Left lung (tissue), 14 donors: ENCODE measurements around the gene DDX39A. TPM values are rescaled to one million over a fixed set of nuclear protein-coding genes. Genes with fewer than 3 reads are reported as not detected.
"Not testable (repeated sequence)": the region's sequence is repeated elsewhere in the genome, so short reads cannot be mapped to it uniquely, and the experiment has no call there.

ENCODE experiments used
- ATAC-seq: fragments of 200-7000 bp; cut with Tn5 transposase; one replicate; pipeline ENCODE4 v1.9.1; 2020; ENCODE audit warnings: moderate library complexity
- DNase-seq, 4 donors: peaks; one replicate each; pipeline ENCODE4 v3.0.0-alpha.2; 2013 to 2020
- H3K27ac ChIP-seq, 2 donors: fragments of 200-600 bp; sonication (generic) in 1 of 2; one replicate each; pipeline versions ENCODE4 v1.5.0 to v1.8.0; 2020 to 2021
- H3K27me3 ChIP-seq, 2 donors: fragments of 200-600 bp; sonication (generic) in 1 of 2; one replicate each; pipeline versions ENCODE4 v1.5.0 to v1.8.0; 2020 to 2021
- H3K36me3 ChIP-seq, 2 donors: fragments of 200-600 bp; sonication (generic) in 1 of 2; one replicate each; pipeline versions ENCODE4 v1.5.0 to v1.8.0; 2020 to 2021
- H3K4me1 ChIP-seq, 2 donors: fragments of 200-600 bp; one replicate each; pipeline ENCODE4 v1.8.0; 2021
- H3K4me3 ChIP-seq, 2 donors: fragments of 200-600 bp; sonication (generic) in 1 of 2; one replicate each; pipeline versions ENCODE4 v1.5.0 to v1.8.0; 2020 to 2021; ENCODE audit warnings: mild to moderate bottlenecking in 1 of 2
- H3K9me3 ChIP-seq, 2 donors: fragments of 200-600 bp; sonication (generic) in 1 of 2; one replicate each; pipeline versions ENCODE4 v1.5.0 to v1.8.0; 2020 to 2021
- intact Hi-C, 2 donors: fragments of 100-400 bp; cut with DNase I; formaldehyde crosslinking; loops; one replicate each; pipeline versions ENCODE4 v1.11.2 to v1.14.2; 2022
- long read RNA-seq, 12 donors: library from polyadenylated mRNA in 2 of 12; unstranded in 2 of 12; transcript quantifications; one replicate each; pipeline ENCODE4 v2.0.0 and lab custom pipeline, GENCODE V29; 2019 to 2026
- polyA plus RNA-seq, 6 donors: library from polyadenylated mRNA; unstranded; fragments of 120-200 nt; gene quantifications; one replicate each; pipeline ENCODE4 v1.2.1, GENCODE V29; 2013; ENCODE audit not compliant: insufficient read length in 6 of 6
- total RNA-seq, 2 donors: library from RNA; stranded (reverse); fragmentation: NEBNext Ultra II Directional; extraction: Animal tissue kit (Norgen Biotek cat#: 25700); gene quantifications; one replicate each; pipeline ENCODE4 v1.2.1, GENCODE V29; 2021
- TF ChIP-seq, protein P1 (sequence below), 2 donors: fragments of 200-600 bp; sonication (generic) in 1 of 2; IDR thresholded peaks; one replicate each; pipeline versions ENCODE4 v1.5.0 to v1.8.0; 2021; ENCODE audit warnings: antibody characterized with exemption in 2 of 2
- donor health status: DM: no; HTN: yes; CAD: no.
- donor health status: DM: no; HTN: no; CAD: no.

DDX39A gene
- 10 to 100 TPM; 42.5 to 90.1 TPM for total RNA-seq
- polyA plus RNA-seq: 10 to 100 TPM; 45.7 to 57.5 (median 49.9) TPM
- long read RNA-seq, donor 1, transcript DDX39A-201 (11 exons, 1,471 nt): major isoform, 16 of 31 reads
- long read RNA-seq, donor 1, partial matches to known transcripts: 0 of 31 reads
- long read RNA-seq, donor 1, other reads (novel, unspliced or antisense): 5 of 31 reads
- long read RNA-seq, donor 2, transcript DDX39A-201 (11 exons, 1,471 nt): major isoform, 18 of 24 reads
- long read RNA-seq, donor 2, partial matches to known transcripts: 0 of 24 reads
- long read RNA-seq, donor 2, other reads (novel, unspliced or antisense): 0 of 24 reads
- long read RNA-seq, donor 3, transcript DDX39A-201 (11 exons, 1,471 nt): major isoform, 15 of 17 reads
- long read RNA-seq, donor 3, partial matches to known transcripts: 0 of 17 reads
- long read RNA-seq, donor 3, other reads (novel, unspliced or antisense): 0 of 17 reads
- long read RNA-seq, donor 4, transcript DDX39A-201 (11 exons, 1,471 nt): major isoform, 36 of 57 reads
- long read RNA-seq, donor 4, partial matches to known transcripts: 3 of 57 reads
- long read RNA-seq, donor 4, other reads (novel, unspliced or antisense): 16 of 57 reads
- long read RNA-seq, donor 5, transcript DDX39A-201 (11 exons, 1,471 nt): major isoform, 12 of 24 reads
- long read RNA-seq, donor 5, transcript DDX39A-212 (4 exons, 988 nt): minor isoform, 5 of 24 reads
- long read RNA-seq, donor 5, partial matches to known transcripts: 5 of 24 reads
- long read RNA-seq, donor 5, other reads (novel, unspliced or antisense): 0 of 24 reads
- long read RNA-seq, donor 6, transcript DDX39A-201 (11 exons, 1,471 nt): major isoform, 14 of 15 reads
- long read RNA-seq, donor 6, partial matches to known transcripts: 0 of 15 reads
- long read RNA-seq, donor 6, other reads (novel, unspliced or antisense): 0 of 15 reads
- long read RNA-seq, donor 7, transcript DDX39A-201 (11 exons, 1,471 nt): major isoform, 6 of 24 reads
- long read RNA-seq, donor 7, partial matches to known transcripts: 12 of 24 reads
- long read RNA-seq, donor 7, other reads (novel, unspliced or antisense): 0 of 24 reads
- long read RNA-seq, donor 8, transcript DDX39A-206 (4 exons, 1,813 nt): minor isoform, 5 of 23 reads
- long read RNA-seq, donor 8, transcript DDX39A-201 (11 exons, 1,471 nt): major isoform, 7 of 23 reads
- long read RNA-seq, donor 8, partial matches to known transcripts: 9 of 23 reads
- long read RNA-seq, donor 8, other reads (novel, unspliced or antisense): 0 of 23 reads
- long read RNA-seq, donor 9: 0 reads
- long read RNA-seq, donor 10, transcript DDX39A-201 (11 exons, 1,471 nt): major isoform, 204 of 266 reads
- long read RNA-seq, donor 10, partial matches to known transcripts: 9 of 266 reads
- long read RNA-seq, donor 10, other reads (novel, unspliced or antisense): 52 of 266 reads
- long read RNA-seq, donor 11: 0 reads
- long read RNA-seq, donor 12, transcript DDX39A-201 (11 exons, 1,471 nt): major isoform, 14 of 18 reads
- long read RNA-seq, donor 12, partial matches to known transcripts: 0 of 18 reads
- long read RNA-seq, donor 12, other reads (novel, unspliced or antisense): 0 of 18 reads

DNA sequence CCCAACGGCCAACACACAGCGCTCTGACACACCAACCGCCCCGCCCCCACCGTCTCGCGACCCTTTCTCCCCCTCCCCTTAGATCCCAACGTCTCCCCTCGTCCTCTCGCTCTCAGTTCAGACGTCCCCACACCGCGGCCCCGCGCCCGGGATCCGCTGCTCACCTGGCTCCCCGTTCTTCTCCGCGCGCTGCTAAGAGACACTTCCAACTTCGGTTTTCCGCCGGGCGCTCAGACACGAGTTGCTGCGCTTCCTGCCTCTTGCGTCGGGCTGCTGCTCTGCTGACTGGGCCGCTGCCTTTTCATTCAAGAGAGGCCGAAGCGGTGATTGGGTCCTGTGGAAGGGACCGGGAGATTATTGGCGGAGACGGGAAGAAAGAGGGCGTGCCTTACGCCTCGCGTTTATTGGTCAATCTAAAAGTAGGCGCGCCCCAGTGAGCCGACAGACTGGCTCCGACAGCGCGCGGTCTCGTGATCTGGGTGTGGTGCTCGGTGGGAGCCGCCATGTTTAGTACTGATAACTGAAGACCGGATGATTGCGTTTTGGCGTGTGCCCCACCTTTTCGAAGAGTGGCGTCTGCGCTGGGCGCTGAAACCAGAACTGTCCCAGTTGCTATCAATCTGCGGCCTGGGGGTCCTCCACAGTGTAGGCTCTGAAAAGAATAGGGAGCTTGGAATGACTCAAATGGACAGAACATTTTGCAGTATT is at the start of gene DDX39A:
DDX39A (minus strand) TSS at position 236 of the 708 bp plus-strand sequence. CDS start 6,121 bp downstream, outside the sequence.
- intact Hi-C loops: no loop called here
- Histone ChIP-seq H3K4me3 (peak within 1 kb of the TSS; percentile 87 to 98), H3K36me3 (peaks cover 0 to 14% of the 10 kb centered on the region in 2 donors), H3K27me3 (no peaks in the 10 kb centered on the region), H3K4me1 (peaks cover 13 to 48% of the 10 kb centered on the region in 2 donors), H3K9me3 (no peaks in the 10 kb centered on the region), H3K27ac (peak within 1 kb of the TSS; percentile 91 to 94)
- TF ChIP-seq, protein P1, sequence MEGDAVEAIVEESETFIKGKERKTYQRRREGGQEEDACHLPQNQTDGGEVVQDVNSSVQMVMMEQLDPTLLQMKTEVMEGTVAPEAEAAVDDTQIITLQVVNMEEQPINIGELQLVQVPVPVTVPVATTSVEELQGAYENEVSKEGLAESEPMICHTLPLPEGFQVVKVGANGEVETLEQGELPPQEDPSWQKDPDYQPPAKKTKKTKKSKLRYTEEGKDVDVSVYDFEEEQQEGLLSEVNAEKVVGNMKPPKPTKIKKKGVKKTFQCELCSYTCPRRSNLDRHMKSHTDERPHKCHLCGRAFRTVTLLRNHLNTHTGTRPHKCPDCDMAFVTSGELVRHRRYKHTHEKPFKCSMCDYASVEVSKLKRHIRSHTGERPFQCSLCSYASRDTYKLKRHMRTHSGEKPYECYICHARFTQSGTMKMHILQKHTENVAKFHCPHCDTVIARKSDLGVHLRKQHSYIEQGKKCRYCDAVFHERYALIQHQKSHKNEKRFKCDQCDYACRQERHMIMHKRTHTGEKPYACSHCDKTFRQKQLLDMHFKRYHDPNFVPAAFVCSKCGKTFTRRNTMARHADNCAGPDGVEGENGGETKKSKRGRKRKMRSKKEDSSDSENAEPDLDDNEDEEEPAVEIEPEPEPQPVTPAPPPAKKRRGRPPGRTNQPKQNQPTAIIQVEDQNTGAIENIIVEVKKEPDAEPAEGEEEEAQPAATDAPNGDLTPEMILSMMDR (IDR thresholded peaks at IDR 0.05): no peak
- peak; percentile 97 to 99 (median 98) for DNase-seq
- peak; percentile 97 for ATAC-seq

- Histone ChIP-seq H3K4me3 (no peak overlapping the region), H3K36me3 (peaks cover 0 to 89% of the 10 kb centered on the region in 2 donors), H3K27ac (no peak overlapping the region), H3K27me3 (peaks cover 0 to 8% of the 10 kb centered on the region in 2 donors), H3K9me3 (no peaks in the 10 kb centered on the region), H3K4me1 (peaks cover 8 to 11% of the 10 kb centered on the region in 2 donors)
- DNase-seq: no peak
- no peak for ATAC-seq
- TF ChIP-seq, protein P1 (IDR thresholded peaks at IDR 0.05): no peak
- intact Hi-C loops: no loop called here
Observed at GRCh38 chr19:14467816-14468215, 48.7 kb upstream of the DDX39A start.

GRCh38 chr19:14467391-14467790 is 48.2 kb upstream of the DDX39A start:
- DNase-seq: no peak
- no peak for ATAC-seq
- Histone ChIP-seq H3K9me3 (no peaks in the 10 kb centered on the region), H3K4me3 (no peak overlapping the region), H3K36me3 (peaks cover 0 to 93% of the 10 kb centered on the region in 2 donors), H3K4me1 (peaks cover 5 to 7% of the 10 kb centered on the region in 2 donors), H3K27me3 (peaks cover 0 to 3% of the 10 kb centered on the region in 2 donors), H3K27ac (no peak overlapping the region)
- TF ChIP-seq, protein P1 (IDR thresholded peaks at IDR 0.05): no peak
- intact Hi-C loops: no loop called here

DNA sequence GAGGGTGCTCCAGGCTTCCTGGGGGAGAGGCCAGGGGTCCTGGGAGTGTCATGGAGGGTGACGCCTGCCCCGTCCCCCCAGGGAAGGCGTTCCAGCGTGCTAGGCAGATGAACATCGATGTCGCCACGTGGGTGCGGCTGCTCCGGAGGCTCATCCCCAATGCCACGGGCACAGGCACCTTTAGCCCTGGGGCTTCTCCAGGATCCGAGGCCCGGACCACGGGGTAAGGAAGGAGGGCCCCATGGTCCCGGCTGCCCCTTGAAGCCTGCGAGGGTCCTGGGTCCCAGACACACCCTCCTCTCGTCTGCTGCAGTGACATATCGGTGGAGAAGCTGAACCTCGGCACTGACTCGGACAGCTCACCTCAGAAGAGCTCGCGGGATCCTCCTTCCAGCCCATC is 44.6 kb upstream of the DDX39A start:
- H3K36me3 ChIP-seq: peaks cover 0 to 100% of the 10 kb centered on the region in 2 donors

DNA sequence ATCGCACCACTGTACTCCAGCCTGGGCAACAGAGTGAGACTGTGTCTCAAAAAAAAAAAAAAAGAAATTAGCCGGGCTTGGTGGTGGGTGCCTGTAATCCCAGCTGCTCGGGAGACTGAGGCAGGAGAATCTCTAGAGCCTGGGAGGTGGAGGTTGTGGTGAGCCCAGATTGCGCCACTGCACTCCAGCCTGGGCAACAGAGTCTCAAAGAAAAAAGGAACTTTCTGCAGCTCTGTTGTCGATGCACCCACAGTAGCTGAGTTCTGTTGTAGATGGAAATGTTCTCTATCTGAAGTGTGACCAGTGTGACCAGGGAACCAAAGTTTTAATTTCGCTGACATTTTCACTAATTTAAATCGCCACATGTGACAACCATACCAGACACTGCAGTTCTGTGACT is 43.3 kb upstream of the DDX39A start:
- ATAC-seq, DNase-seq, H3K9me3 ChIP-seq, intact Hi-C loops, H3K27ac ChIP-seq, H3K4me3 ChIP-seq, H3K4me1 ChIP-seq, H3K27me3 ChIP-seq: not testable (repeated sequence)
- H3K36me3 ChIP-seq: peaks cover 0 to 100% of the 10 kb centered on the region in 2 donors

More for the DNA sequence above, 44.6 kb upstream of the DDX39A start:
- H3K27ac ChIP-seq: no peak overlapping the region
- TF ChIP-seq, protein P1 (IDR thresholded peaks at IDR 0.05): no peak
- intact Hi-C loops: no loop called here
- no peak for ATAC-seq
- no peaks in the 10 kb centered on the region for H3K4me1 ChIP-seq
- no peak overlapping the region for H3K4me3 ChIP-seq
- H3K9me3 ChIP-seq: no peaks in the 10 kb centered on the region
- no peak for DNase-seq
- H3K27me3 ChIP-seq: no peaks in the 10 kb centered on the region
